HEK293 (cell line): ENCODE results near the gene LLGL2.

Source experiments
- BCL11A ChIP-seq: fragments of 450-650 bp; formaldehyde crosslinking; IDR thresholded peaks from 2 replicates; pipeline ENCODE4 v1.5.1; 2016; ENCODE audit warnings: low read depth, missing biosample characterization, missing genetic modification characterization
- GLIS2 ChIP-seq: fragments of 450-650 bp; formaldehyde crosslinking; IDR thresholded peaks from 2 replicates; pipeline ENCODE4 v1.5.1; 2016; ENCODE audit warnings: missing biosample characterization, missing genetic modification characterization
- KLF16 ChIP-seq: fragments of 450-650 bp; formaldehyde crosslinking; IDR thresholded peaks from 2 replicates; pipeline ENCODE4 v1.5.1; 2017; ENCODE audit warnings: missing biosample characterization, missing genetic modification characterization
- MZF1 ChIP-seq: fragments of 450-650 bp; formaldehyde crosslinking; IDR thresholded peaks from 2 replicates; pipeline ENCODE4 v1.5.1; 2017; ENCODE audit warnings: missing biosample characterization, missing genetic modification characterization, borderline replicate concordance
- SP7 ChIP-seq: fragments of 450-650 bp; formaldehyde crosslinking; IDR thresholded peaks from 2 replicates; pipeline ENCODE4 v1.5.1; 2016; ENCODE audit warnings: missing biosample characterization, missing genetic modification characterization
- TCF7L2 ChIP-seq: IDR thresholded peaks from 2 replicates; pipeline ENCODE4 v1.6.1; 2011; ENCODE audit warnings: low read depth, mild to moderate bottlenecking, inconsistent platforms, low read length, moderate library complexity, borderline replicate concordance
- WT1 ChIP-seq: fragments of 450-650 bp; formaldehyde crosslinking; IDR thresholded peaks from 2 replicates; pipeline ENCODE4 v1.5.1; 2016; ENCODE audit warnings: missing biosample characterization, missing genetic modification characterization
- ZNF223 ChIP-seq: fragments of 450-650 bp; formaldehyde crosslinking; IDR thresholded peaks from 2 replicates; pipeline ENCODE4 v1.5.1; 2016; ENCODE audit warnings: missing biosample characterization, missing genetic modification characterization
- ZNF501 ChIP-seq: fragments of 450-650 bp; formaldehyde crosslinking; IDR thresholded peaks from 2 replicates; pipeline ENCODE4 v1.5.1; 2016; ENCODE audit warnings: missing biosample characterization, missing genetic modification characterization
- ZNF558 ChIP-seq: fragments of 450-650 bp; formaldehyde crosslinking; IDR thresholded peaks from 2 replicates; pipeline ENCODE4 v1.5.1; 2016; ENCODE audit warnings: missing biosample characterization, missing genetic modification characterization
- ZNF596 ChIP-seq: fragments of 450-650 bp; IDR thresholded peaks from 2 replicates; pipeline ENCODE4 v1.5.0; 2018; ENCODE audit warnings: missing biosample characterization, mild to moderate bottlenecking, missing genetic modification characterization, moderate library complexity
- ZNF621 ChIP-seq: fragments of 450-650 bp; formaldehyde crosslinking; IDR thresholded peaks from 2 replicates; pipeline ENCODE4 v1.5.1; 2017; ENCODE audit warnings: missing biosample characterization, missing genetic modification characterization
- ZNF624 ChIP-seq: fragments of 450-650 bp; formaldehyde crosslinking; IDR thresholded peaks from 2 replicates; pipeline ENCODE4 v1.5.1; 2017; ENCODE audit warnings: missing biosample characterization, missing genetic modification characterization
- ZNF654 ChIP-seq: fragments of 450-650 bp; formaldehyde crosslinking; IDR thresholded peaks from 2 replicates; pipeline ENCODE4 v1.5.1; 2016; ENCODE audit warnings: low read depth, missing biosample characterization, missing genetic modification characterization
- ZNF670 ChIP-seq: fragments of 450-650 bp; formaldehyde crosslinking; IDR thresholded peaks from 2 replicates; pipeline ENCODE4 v1.5.1; 2016; ENCODE audit warnings: missing biosample characterization, missing genetic modification characterization, low read depth
- ZNF76 ChIP-seq: fragments of 450-650 bp; formaldehyde crosslinking; IDR thresholded peaks from 2 replicates; pipeline ENCODE4; 2016; ENCODE audit warnings: low read depth, missing biosample characterization, missing genetic modification characterization, borderline replicate concordance
- ZNF777 ChIP-seq: fragments of 450-650 bp; formaldehyde crosslinking; IDR thresholded peaks from 2 replicates; pipeline ENCODE4 v1.5.1; 2017; ENCODE audit warnings: missing biosample characterization, missing genetic modification characterization, borderline replicate concordance
- TF ChIP-seq, protein P1 (sequence below): fragments of 450-650 bp; formaldehyde crosslinking; IDR thresholded peaks from 2 replicates; pipeline ENCODE4 v1.5.1; 2016; ENCODE audit warnings: missing biosample characterization, missing genetic modification characterization
- TF ChIP-seq, protein P2 (sequence below): fragments of 450-650 bp; formaldehyde crosslinking; IDR thresholded peaks from 2 replicates; pipeline ENCODE4 v1.5.1; 2017; ENCODE audit warnings: missing biosample characterization, missing genetic modification characterization
- TF ChIP-seq, protein P3 (sequence below): fragments of 450-650 bp; formaldehyde crosslinking; IDR thresholded peaks from 2 replicates; pipeline ENCODE4 v1.5.1; 2016; ENCODE audit warnings: missing biosample characterization, missing genetic modification characterization
- TF ChIP-seq, protein P4 (sequence below): fragments of 450-650 bp; formaldehyde crosslinking; IDR thresholded peaks from 2 replicates; pipeline ENCODE4 v1.5.1; 2016; ENCODE audit warnings: missing biosample characterization, missing genetic modification characterization
- TF ChIP-seq, protein P5 (sequence below): fragments of 450-650 bp; formaldehyde crosslinking; IDR thresholded peaks from 2 replicates; pipeline ENCODE4 v1.5.1; 2017; ENCODE audit warnings: missing biosample characterization, missing genetic modification characterization
- TF ChIP-seq, protein P6 (sequence below): fragments of 450-650 bp; formaldehyde crosslinking; IDR thresholded peaks from 2 replicates; pipeline ENCODE4 v1.5.1; 2017; ENCODE audit warnings: missing biosample characterization, missing genetic modification characterization
- TF ChIP-seq, protein P7 (sequence below): fragments of 450-650 bp; formaldehyde crosslinking; IDR thresholded peaks from 2 replicates; pipeline ENCODE4 v1.5.1; 2016; ENCODE audit warnings: missing biosample characterization, missing genetic modification characterization

Gene LLGL2

DNA sequence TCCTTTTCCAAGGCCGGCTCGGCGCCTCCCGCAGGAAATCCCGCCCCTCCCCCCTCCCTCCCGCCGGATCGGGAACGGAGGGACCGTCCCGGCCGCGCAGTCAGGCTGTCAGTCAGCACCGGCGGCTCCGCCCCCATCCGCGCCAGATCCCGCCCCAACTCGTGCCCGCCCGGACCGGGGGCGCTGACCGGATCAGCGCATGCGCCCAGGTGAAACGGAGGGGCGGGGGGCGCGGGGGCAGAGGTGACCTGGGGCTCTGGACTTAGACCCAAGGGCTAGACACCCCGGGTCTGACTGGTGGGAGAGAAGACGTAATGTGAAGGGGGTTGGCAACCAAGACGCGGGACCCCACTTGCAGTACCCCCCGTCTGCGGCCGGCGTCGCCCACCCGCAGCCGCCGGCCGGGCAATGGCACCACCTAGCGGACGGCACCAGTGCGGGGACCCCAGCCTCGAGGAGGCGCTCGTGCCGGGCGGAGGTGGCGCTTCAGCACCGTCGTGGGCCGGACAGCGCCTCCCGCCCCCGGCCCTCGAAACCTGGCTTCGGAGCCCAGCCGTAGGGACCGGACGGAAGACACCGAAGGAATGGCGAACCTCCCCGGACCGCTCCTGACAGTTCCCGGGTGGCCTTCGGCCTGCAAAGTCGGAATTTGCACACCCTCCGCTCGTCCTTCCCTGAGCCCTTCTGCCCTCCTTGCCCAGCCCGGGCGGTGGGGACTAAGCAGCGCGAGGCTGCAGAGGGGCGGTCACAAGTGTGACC lies 9.8 kb upstream of the LLGL2 start, which contains the start of gene CASKIN2 (continued):
- TF ChIP-seq, protein P1, sequence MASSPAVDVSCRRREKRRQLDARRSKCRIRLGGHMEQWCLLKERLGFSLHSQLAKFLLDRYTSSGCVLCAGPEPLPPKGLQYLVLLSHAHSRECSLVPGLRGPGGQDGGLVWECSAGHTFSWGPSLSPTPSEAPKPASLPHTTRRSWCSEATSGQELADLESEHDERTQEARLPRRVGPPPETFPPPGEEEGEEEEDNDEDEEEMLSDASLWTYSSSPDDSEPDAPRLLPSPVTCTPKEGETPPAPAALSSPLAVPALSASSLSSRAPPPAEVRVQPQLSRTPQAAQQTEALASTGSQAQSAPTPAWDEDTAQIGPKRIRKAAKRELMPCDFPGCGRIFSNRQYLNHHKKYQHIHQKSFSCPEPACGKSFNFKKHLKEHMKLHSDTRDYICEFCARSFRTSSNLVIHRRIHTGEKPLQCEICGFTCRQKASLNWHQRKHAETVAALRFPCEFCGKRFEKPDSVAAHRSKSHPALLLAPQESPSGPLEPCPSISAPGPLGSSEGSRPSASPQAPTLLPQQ (tag by site-specific recombination) = peak; percentile 34; the same call in 1 of the 2 replicates
- TF ChIP-seq ZNF624 (tag by site-specific recombination) = no peak
- TF ChIP-seq ZNF777 (tag by site-specific recombination) = 0 out of 2 replicates have a peak, but pooled peaks have one; percentile 98
- TF ChIP-seq BCL11A = peak; percentile 68; the same call in 1 of the 2 replicates
- TF ChIP-seq, protein P2, sequence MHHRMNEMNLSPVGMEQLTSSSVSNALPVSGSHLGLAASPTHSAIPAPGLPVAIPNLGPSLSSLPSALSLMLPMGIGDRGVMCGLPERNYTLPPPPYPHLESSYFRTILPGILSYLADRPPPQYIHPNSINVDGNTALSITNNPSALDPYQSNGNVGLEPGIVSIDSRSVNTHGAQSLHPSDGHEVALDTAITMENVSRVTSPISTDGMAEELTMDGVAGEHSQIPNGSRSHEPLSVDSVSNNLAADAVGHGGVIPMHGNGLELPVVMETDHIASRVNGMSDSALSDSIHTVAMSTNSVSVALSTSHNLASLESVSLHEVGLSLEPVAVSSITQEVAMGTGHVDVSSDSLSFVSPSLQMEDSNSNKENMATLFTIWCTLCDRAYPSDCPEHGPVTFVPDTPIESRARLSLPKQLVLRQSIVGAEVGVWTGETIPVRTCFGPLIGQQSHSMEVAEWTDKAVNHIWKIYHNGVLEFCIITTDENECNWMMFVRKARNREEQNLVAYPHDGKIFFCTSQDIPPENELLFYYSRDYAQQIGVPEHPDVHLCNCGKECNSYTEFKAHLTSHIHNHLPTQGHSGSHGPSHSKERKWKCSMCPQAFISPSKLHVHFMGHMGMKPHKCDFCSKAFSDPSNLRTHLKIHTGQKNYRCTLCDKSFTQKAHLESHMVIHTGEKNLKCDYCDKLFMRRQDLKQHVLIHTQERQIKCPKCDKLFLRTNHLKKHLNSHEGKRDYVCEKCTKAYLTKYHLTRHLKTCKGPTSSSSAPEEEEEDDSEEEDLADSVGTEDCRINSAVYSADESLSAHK (tag by site-specific recombination) = 0 out of 2 replicates have a peak, but pooled peaks have one; percentile 7
- peak; percentile 70 for TF ChIP-seq SP7
- peak; percentile 93 for TF ChIP-seq ZNF501 (tag by site-specific recombination)
- TF ChIP-seq WT1 (tag by site-specific recombination) = peak; percentile 31; the same call in 1 of the 2 replicates
- TF ChIP-seq, protein P3, sequence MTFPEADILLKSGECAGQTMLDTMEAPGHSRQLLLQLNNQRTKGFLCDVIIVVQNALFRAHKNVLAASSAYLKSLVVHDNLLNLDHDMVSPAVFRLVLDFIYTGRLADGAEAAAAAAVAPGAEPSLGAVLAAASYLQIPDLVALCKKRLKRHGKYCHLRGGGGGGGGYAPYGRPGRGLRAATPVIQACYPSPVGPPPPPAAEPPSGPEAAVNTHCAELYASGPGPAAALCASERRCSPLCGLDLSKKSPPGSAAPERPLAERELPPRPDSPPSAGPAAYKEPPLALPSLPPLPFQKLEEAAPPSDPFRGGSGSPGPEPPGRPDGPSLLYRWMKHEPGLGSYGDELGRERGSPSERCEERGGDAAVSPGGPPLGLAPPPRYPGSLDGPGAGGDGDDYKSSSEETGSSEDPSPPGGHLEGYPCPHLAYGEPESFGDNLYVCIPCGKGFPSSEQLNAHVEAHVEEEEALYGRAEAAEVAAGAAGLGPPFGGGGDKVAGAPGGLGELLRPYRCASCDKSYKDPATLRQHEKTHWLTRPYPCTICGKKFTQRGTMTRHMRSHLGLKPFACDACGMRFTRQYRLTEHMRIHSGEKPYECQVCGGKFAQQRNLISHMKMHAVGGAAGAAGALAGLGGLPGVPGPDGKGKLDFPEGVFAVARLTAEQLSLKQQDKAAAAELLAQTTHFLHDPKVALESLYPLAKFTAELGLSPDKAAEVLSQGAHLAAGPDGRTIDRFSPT (tag by site-specific recombination) = peak; percentile 74
- TF ChIP-seq ZNF654 (tag by site-specific recombination) = peak; percentile 50
- no peak for TF ChIP-seq ZNF596 (tag by site-specific recombination)
- TF ChIP-seq, protein P4, sequence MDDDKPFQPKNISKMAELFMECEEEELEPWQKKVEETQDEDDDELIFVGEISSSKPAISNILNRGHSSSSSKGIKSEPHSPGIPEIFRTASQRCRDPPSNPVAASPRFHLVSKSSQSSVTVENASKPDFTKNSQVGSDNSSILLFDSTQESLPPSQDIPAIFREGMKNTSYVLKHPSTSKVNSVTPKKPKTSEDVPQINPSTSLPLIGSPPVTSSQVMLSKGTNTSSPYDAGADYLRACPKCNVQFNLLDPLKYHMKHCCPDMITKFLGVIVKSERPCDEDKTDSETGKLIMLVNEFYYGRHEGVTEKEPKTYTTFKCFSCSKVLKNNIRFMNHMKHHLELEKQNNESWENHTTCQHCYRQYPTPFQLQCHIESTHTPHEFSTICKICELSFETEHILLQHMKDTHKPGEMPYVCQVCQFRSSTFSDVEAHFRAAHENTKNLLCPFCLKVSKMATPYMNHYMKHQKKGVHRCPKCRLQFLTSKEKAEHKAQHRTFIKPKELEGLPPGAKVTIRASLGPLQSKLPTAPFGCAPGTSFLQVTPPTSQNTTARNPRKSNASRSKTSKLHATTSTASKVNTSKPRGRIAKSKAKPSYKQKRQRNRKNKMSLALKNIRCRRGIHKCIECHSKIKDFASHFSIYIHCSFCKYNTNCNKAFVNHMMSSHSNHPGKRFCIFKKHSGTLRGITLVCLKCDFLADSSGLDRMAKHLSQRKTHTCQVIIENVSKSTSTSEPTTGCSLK = no peak
- no peak for TF ChIP-seq TCF7L2
- TF ChIP-seq, protein P5, sequence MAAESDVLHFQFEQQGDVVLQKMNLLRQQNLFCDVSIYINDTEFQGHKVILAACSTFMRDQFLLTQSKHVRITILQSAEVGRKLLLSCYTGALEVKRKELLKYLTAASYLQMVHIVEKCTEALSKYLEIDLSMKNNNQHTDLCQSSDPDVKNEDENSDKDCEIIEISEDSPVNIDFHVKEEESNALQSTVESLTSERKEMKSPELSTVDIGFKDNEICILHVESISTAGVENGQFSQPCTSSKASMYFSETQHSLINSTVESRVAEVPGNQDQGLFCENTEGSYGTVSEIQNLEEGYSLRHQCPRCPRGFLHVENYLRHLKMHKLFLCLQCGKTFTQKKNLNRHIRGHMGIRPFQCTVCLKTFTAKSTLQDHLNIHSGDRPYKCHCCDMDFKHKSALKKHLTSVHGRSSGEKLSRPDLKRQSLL (tag by site-specific recombination) = peak; percentile 43
- TF ChIP-seq ZNF223 (tag by site-specific recombination) = 0 out of 2 replicates have a peak, but pooled peaks have one; percentile 43
- no peak for TF ChIP-seq ZNF76 (tag by site-specific recombination)
- no peak for TF ChIP-seq MZF1 (tag by site-specific recombination)
- peak; percentile 75 for TF ChIP-seq KLF16 (tag by site-specific recombination)
- no peak for TF ChIP-seq ZNF558 (tag by site-specific recombination)
- TF ChIP-seq, protein P6, sequence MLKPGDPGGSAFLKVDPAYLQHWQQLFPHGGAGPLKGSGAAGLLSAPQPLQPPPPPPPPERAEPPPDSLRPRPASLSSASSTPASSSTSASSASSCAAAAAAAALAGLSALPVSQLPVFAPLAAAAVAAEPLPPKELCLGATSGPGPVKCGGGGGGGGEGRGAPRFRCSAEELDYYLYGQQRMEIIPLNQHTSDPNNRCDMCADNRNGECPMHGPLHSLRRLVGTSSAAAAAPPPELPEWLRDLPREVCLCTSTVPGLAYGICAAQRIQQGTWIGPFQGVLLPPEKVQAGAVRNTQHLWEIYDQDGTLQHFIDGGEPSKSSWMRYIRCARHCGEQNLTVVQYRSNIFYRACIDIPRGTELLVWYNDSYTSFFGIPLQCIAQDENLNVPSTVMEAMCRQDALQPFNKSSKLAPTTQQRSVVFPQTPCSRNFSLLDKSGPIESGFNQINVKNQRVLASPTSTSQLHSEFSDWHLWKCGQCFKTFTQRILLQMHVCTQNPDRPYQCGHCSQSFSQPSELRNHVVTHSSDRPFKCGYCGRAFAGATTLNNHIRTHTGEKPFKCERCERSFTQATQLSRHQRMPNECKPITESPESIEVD = no peak
- TF ChIP-seq ZNF670 (tag by site-specific recombination) = no peak
- TF ChIP-seq, protein P7, sequence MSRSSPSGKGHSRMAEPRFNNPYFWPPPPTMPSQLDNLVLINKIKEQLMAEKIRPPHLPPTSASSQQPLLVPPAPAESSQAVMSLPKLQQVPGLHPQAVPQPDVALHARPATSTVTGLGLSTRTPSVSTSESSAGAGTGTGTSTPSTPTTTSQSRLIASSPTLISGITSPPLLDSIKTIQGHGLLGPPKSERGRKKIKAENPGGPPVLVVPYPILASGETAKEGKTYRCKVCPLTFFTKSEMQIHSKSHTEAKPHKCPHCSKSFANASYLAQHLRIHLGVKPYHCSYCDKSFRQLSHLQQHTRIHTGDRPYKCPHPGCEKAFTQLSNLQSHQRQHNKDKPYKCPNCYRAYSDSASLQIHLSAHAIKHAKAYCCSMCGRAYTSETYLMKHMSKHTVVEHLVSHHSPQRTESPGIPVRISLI (tag by site-specific recombination) = no peak
- TF ChIP-seq GLIS2 (tag by site-specific recombination) = peak; percentile 98
- no peak for TF ChIP-seq ZNF621
